ENCODE measurements around the gene ALCAM. TPM values are rescaled to one million over a fixed set of nuclear protein-coding genes. Genes with fewer than 3 reads are reported as not detected.

The ALCAM gene
- total RNA-seq, 2 donors from 2014 or later: 3.3 to 16.5 TPM

- H3K4me1 ChIP-seq: no peaks in the 10 kb centered on the region
- no peaks in the 10 kb centered on the region for H3K9me3 ChIP-seq
- H3K27me3 ChIP-seq: no peaks in the 10 kb centered on the region
- no peak for TF ChIP-seq CTCF (IDR thresholded peaks at IDR 0.05)
- no peak for DNase-seq (ENCODE audit: low spot score)
- H3K27ac ChIP-seq: no peak overlapping the region
- H3K36me3 ChIP-seq: no peaks in the 10 kb centered on the region
- no peak overlapping the region for H3K4me3 ChIP-seq
These were observed 239.3 kb downstream of the ALCAM start for GRCh38 chr3:105606016-105606415.

DNA sequence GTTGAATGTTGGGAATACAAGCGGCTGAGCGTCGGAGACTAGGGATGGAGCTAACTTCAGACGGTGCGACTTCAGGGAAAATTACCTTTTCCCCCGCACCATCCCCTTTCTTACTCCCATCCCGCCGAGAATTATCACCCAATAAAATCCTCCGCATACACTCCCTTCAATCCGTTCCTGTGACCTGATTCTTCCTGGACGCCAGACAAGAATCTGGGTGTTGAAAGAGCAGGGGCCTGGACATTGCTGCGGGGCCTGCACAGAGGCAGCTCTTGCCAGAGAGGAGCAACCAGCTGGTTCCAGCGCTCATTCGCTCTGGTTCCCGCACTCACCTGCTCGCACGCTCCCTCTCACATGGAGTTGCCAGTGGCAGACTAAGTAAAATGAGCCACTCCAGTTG lies 241.9 kb downstream of the ALCAM start:
- no peak for TF ChIP-seq CTCF (IDR thresholded peaks at IDR 0.05)
- Histone ChIP-seq H3K4me1 (no peaks in the 10 kb centered on the region), H3K36me3 (no peaks in the 10 kb centered on the region), H3K4me3 (no peak overlapping the region), H3K27ac (no peak overlapping the region), H3K9me3 (no peaks in the 10 kb centered on the region), H3K27me3 (no peaks in the 10 kb centered on the region)
- no peak for DNase-seq (ENCODE audit: low spot score)

GRCh38 chr3:105610473-105610872 lies 243.8 kb downstream of the ALCAM start:
- Histone ChIP-seq H3K27me3 (no peaks in the 10 kb centered on the region), H3K4me3 (no peak overlapping the region), H3K36me3 (no peaks in the 10 kb centered on the region), H3K27ac (no peak overlapping the region), H3K9me3 (no peaks in the 10 kb centered on the region), H3K4me1 (no peaks in the 10 kb centered on the region)
- no peak for DNase-seq (ENCODE audit: low spot score)
- no peak for TF ChIP-seq CTCF (IDR thresholded peaks at IDR 0.05)

DNA sequence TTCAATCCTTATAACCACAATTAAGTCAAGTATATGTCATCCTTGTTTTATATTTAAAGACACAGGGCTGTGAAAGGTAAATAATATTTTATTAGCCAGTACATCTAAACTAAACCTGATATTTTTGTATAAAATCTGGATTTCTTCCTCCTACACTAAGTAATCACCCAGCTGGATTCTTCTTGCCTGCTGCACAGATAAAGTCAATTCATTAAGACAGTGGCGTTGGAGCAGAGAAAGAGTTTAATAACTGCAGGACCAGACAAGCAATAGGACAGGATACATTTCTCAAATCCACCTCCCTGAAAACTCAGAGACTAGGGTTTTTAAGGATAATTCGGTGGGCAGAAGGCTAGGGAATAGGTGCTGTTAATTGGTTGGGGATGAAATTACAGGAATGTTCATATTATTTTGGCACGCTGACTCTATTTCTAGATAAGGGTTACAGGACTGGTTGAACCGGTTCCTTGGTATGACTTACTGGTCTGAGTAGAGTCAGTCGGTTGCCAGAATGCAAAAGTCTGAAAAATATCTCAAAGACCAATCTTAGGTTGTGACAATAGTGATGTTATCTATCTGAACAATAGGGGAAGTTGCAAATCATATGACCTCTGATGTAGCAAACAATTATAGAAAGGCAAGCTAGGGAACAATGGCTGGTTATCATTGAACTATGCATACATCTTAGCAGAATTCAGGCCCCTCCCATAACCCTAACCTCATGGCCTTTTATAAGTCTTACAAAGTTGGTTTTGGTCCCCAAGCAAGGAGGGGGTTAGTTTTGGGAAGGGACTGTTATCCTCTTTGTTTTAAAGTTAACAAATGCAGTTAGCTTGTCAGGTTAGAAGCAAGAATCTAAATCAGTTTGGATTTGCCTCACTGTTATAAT lies 244.8 kb downstream of the ALCAM start:
- no peaks in the 10 kb centered on the region for H3K9me3 ChIP-seq
- no peak overlapping the region for H3K4me3 ChIP-seq
- no peaks in the 10 kb centered on the region for H3K27me3 ChIP-seq
- no peaks in the 10 kb centered on the region for H3K36me3 ChIP-seq
- DNase-seq (ENCODE audit: low spot score): no peak
- H3K27ac ChIP-seq: no peak overlapping the region
- no peak for TF ChIP-seq CTCF (IDR thresholded peaks at IDR 0.05)
- H3K4me1 ChIP-seq: no peaks in the 10 kb centered on the region

DNA sequence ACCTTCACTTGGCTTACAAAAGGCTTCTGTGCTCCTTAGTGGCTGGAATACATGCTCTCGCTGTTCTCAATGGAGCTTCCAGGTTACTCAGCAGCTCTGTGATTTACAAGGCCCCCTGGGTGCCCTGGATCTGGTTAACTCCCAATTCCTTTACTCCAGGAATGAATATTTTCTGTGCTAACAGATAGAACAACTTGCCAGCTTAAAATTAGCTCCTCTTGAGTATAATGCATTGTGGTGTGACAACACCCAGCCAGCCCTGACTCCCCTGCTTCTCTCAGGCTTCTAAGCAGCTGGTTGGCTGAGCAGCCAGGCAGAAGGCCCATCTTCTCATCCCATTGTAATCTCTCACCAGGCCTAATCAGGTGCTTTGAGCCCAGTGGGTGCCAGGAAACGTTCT lies 246.4 kb downstream of the ALCAM start:
- no peaks in the 10 kb centered on the region for H3K36me3 ChIP-seq
- no peak overlapping the region for H3K4me3 ChIP-seq
- H3K9me3 ChIP-seq: no peaks in the 10 kb centered on the region
- TF ChIP-seq CTCF (IDR thresholded peaks at IDR 0.05): no peak
- peak overlapping the region; percentile 23 to 55 for H3K27ac ChIP-seq
- no peak for DNase-seq (ENCODE audit: low spot score)
- no peaks in the 10 kb centered on the region for H3K4me1 ChIP-seq
- no peaks in the 10 kb centered on the region for H3K27me3 ChIP-seq
